Lower leg skin (tissue), 4 donors: ENCODE data around the gene NTM. TPM values are rescaled to one million over a fixed set of nuclear protein-coding genes. Genes with fewer than 3 reads are reported as not detected.

Experiments used
- DNase-seq, 2 donors: peaks; one replicate each; pipeline ENCODE4 v3.0.0-alpha.2; 2019; ENCODE audit warnings: low spot score in 2 of 2
- H3K4me3 ChIP-seq: fragments of 200-600 bp; sonication (generic); 2 replicates; pipeline ENCODE4 v1.5.1; 2017; ENCODE audit warnings: mild to moderate bottlenecking, low read depth; ENCODE audit not compliant: poor library complexity, severe bottlenecking
- POLR2A ChIP-seq, 2 donors: fragments of 450-650 bp; IDR thresholded peaks; one replicate each; pipeline ENCODE4 v1.6.1; 2016 to 2017; ENCODE audit warnings: antibody characterized with exemption in 2 of 2, mild to moderate bottlenecking in 1 of 2, moderate library complexity in 1 of 2
- WGBS, 2 donors: methylation state at CpG; one replicate each; pipeline ENCODE4 v1.1.5; 2018; 5-methylcytosine and 5-hydroxymethylcytosine counted together
- intact Hi-C: fragments of 100-400 bp; cut with DNase I; formaldehyde crosslinking; loops from one replicate; pipeline ENCODE4 v1.15.0; 2023; ENCODE audit warnings: low total_unique reads
- total RNA-seq, 4 donors: library from RNA; depleted of rRNA; stranded (reverse); fragments of >200 nt; gene quantifications; one replicate each; pipeline ENCODE4 v1.1.0, GENCODE V29; 2016
- TF ChIP-seq, protein P1 (sequence below), 3 donors: fragments of 450-650 bp; IDR thresholded peaks; one replicate each; pipeline ENCODE4 v1.5.1; 2016; ENCODE audit warnings: antibody characterized with exemption in 3 of 3, mild to moderate bottlenecking in 3 of 3, moderate library complexity in 2 of 3

The NTM gene
- total RNA-seq, 4 donors from 2014 or later = 2.8 to 5.7 (median 4.9) TPM

DNA sequence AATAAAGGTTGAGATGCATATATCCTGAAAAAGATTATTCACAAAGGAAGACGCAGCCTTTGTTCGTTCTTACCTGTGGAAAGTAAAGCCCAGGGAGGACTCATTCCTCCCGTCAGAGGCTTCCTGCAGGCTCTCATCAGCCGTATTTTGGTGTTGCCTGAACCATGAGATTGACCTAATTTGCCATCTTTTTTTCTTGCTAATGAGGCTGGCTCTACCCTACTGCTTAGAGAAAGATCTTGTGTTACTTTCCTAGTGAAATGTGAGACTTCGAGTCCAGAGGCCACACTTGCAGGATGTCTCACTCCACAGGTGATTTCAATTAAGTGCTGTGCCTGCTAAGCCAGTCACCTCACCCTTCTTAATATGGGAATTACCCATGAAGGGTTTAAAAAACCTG, 269.9 kb downstream of the NTM start:
- intact Hi-C loops = no loop called here
- no peak overlapping the region for H3K4me3 ChIP-seq
- DNase-seq = no peak
- WGBS, 2 donors = 51 to 58% methylated on average over 5 of the region's 5 CpGs
- TF ChIP-seq, protein P1, sequence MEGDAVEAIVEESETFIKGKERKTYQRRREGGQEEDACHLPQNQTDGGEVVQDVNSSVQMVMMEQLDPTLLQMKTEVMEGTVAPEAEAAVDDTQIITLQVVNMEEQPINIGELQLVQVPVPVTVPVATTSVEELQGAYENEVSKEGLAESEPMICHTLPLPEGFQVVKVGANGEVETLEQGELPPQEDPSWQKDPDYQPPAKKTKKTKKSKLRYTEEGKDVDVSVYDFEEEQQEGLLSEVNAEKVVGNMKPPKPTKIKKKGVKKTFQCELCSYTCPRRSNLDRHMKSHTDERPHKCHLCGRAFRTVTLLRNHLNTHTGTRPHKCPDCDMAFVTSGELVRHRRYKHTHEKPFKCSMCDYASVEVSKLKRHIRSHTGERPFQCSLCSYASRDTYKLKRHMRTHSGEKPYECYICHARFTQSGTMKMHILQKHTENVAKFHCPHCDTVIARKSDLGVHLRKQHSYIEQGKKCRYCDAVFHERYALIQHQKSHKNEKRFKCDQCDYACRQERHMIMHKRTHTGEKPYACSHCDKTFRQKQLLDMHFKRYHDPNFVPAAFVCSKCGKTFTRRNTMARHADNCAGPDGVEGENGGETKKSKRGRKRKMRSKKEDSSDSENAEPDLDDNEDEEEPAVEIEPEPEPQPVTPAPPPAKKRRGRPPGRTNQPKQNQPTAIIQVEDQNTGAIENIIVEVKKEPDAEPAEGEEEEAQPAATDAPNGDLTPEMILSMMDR (IDR thresholded peaks at IDR 0.05) = no peak

DNA sequence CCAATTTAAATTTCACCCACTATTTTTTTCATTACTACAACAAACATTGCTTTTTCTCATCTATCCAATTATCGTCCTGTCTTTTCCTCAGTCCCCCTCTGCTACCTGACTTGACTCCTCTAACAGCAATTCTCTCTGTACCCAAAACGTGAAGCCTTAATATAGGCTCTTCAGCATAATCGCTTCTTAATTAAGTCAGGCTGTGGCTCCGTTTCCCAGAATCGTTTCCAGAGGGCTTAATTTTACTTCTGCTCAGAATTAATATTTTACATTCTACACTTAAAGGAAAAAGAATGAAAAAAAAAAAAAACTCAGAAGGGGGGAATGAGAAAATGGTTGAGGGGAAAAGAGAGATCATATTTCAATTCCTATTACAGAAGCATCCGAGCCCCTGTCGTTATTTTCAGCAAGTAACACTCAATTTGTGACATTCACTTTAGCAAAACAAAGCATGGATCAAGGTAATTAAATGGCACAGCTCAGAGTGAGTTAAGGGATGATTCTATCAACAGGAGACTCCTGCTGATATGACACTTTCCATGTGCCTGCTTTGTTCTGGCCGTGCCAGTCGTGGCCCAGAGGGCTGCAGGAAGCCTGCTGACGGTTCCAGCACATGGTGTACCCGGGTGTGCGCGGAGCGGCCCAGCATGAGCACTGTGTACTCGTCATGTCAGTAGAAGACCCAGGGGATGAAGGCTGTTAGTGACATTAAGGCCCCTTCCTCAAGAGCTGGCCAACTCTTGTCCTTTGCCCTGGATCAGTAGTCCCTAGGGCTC, 272.5 kb downstream of the NTM start:
- no peak overlapping the region for H3K4me3 ChIP-seq
- TF ChIP-seq POLR2A (IDR thresholded peaks at IDR 0.05) = no peak
- TF ChIP-seq, protein P1 (IDR thresholded peaks at IDR 0.05) = no peak
- intact Hi-C loops = no loop called here
- 62% methylated on average over 15 of the region's 15 CpGs for whole genome bisulfite sequencing, 2 donors
- DNase-seq = no peak

DNA sequence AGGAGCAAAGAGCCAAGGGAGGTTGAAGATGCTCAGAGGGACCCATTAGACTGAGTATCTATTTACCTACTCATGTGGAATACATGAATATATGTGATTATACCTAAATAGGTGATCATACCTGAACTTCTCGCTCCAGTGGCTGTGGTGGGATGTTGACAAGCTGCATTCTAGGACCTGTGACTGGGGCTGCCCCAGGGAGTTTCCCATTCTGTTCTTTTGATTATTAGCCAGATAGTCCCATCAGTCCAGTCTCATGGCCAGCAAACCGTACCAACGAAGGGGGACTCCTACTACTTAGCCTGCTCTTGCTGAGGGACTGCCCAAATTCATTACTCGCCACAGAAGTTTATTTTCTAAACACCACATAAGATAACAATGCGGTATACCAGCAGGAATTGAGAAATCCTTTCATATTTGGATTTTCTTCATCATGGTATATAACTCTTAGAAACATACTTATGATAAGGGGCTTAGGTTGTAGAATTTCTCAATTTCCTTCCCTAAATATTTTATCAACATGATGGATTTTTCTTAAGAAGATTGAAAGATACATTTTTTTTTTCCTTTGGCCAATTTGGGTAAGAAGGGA, 273.9 kb downstream of the NTM start:
- no peak for TF ChIP-seq POLR2A (IDR thresholded peaks at IDR 0.05)
- TF ChIP-seq, protein P1 (IDR thresholded peaks at IDR 0.05) = no peak
- intact Hi-C loops = no loop called here
- 88 to 90% methylated on average over 5 of the region's 5 CpGs for WGBS, 2 donors
- DNase-seq = no peak
- H3K4me3 ChIP-seq = no peak overlapping the region

DNA sequence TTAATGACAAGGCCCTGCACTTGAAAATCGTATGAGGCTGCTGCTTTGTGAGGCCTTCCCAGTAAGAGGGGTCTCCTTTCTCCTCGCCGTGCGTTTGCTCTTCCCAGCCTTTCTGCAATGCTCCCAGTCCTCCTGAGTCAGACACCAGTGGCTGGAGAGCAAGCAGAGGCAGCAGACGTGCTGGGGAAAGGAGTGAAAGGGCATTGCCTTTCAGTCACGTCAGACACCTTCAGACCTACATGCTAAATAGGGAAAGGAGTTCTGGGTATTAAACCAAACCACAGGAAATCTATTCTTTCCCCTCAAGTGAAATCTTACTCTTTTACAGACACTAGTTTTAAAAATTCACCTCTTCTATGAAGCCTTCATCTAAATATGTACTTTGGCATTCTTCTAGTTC, 274.8 kb downstream of the NTM start:
- no peak overlapping the region for H3K4me3 ChIP-seq
- intact Hi-C loops = no loop called here
- DNase-seq = no peak
- no peak for TF ChIP-seq POLR2A (IDR thresholded peaks at IDR 0.05)
- TF ChIP-seq, protein P1 (IDR thresholded peaks at IDR 0.05) = no peak
- WGBS, 2 donors = 70 to 71% methylated on average over 6 of the region's 6 CpGs

DNA sequence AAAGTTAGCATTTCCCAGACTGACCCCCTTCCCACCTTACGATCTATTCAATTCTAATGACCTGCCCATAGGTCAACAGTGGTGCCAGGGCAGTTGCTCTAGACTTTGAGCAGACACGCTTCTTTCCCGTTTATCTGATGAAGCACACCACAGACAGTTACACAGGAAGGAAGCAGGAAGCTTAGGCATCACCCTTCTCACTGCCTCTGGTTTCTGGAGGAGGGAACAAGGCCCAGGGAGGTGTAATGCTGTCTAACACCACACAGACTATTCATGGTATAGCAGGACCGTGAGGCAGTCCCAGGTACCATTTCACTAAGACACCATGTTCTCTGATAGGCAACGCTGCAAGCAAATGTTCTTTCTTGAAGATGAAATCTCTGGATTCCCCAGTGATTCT, 279.4 kb downstream of the NTM start:
- no peak for DNase-seq
- intact Hi-C loops = no loop called here
- TF ChIP-seq POLR2A (IDR thresholded peaks at IDR 0.05) = no peak
- TF ChIP-seq, protein P1 (IDR thresholded peaks at IDR 0.05) = no peak
- H3K4me3 ChIP-seq = no peak overlapping the region
- WGBS, 2 donors = 73 to 74% methylated on average over 5 of the region's 5 CpGs
